IPS-15b (cell line): ENCODE measurements around the gene SIPA1L3.
A peak's percentile ranks its signal among the peaks of the same experiment; 100 is the strongest.

Source experiments
- H3K27me3 ChIP-seq: one replicate; pipeline ENCODE4 v1.6.1; 2013; ENCODE audit warnings: low read length; ENCODE audit not compliant: control insufficient read depth, insufficient read depth
- H3K36me3 ChIP-seq: one replicate; pipeline ENCODE4 v1.6.1; 2013; ENCODE audit warnings: low read length; ENCODE audit not compliant: control insufficient read depth, insufficient read depth
- H3K4me1 ChIP-seq: one replicate; pipeline ENCODE4 v1.6.1; 2013; ENCODE audit warnings: mild to moderate bottlenecking, low read length; ENCODE audit not compliant: control insufficient read depth, insufficient read depth
- H3K4me3 ChIP-seq: one replicate; pipeline ENCODE4 v1.5.1; 2013; ENCODE audit warnings: low read depth, low read length
- H3K9ac ChIP-seq: one replicate; pipeline ENCODE4 v1.6.1; 2013; ENCODE audit warnings: low read depth, mild to moderate bottlenecking, low read length
- H3K9me3 ChIP-seq: one replicate; pipeline ENCODE4 v1.6.1; 2013; ENCODE audit warnings: mild to moderate bottlenecking, low read length; ENCODE audit not compliant: control insufficient read depth, insufficient read depth

SIPA1L3 gene

DNA sequence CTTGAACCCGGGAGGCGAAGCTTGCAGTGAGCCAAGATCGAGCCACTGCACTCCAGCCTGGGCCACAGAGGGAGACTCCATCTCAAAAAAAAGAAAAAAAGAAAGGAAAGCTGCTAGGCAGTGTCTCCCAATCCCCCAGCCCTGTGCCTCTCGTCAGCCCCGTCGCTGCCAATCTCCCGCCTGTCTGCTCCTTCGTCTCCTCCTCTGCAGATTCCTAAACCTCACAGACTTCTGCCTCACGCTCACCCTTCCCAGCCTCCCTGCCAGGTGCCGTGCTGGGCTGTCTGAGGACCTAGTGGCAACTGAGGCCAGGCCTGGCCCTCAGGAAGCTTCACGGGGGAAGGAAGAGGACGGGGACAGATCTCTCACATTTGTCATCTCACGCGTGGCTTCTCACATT, 295.5 kb downstream of the SIPA1L3 start:
- Histone ChIP-seq H3K9ac (no peak overlapping the region), H3K9me3 (no peaks in the 10 kb centered on the region), H3K36me3 (peaks cover 32% of the 10 kb centered on the region), H3K27me3 (no peaks in the 10 kb centered on the region), H3K4me1 (no peaks in the 10 kb centered on the region), H3K4me3 (no peak overlapping the region)

DNA sequence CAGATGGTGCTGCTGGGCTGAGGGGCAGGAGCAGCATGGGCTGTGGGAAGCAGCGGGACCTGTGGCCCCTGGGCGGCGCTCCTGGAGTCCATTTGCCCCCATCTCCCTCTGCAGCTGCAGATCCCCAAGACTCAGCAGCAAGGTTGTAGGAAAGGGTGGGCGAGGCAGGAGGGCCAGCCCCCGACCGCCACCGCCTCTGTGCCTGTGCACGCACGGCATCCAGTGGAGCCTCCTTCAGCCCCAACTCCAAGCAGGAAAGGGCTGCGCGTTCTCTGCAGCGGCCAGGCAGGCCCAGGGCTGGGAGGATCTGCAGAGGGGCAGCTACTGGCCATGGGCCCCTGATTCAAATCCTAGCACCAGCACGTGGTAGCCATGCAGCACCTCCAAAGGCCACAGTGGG, 296.2 kb downstream of the SIPA1L3 start:
- H3K27me3 ChIP-seq = no peaks in the 10 kb centered on the region
- no peak overlapping the region for H3K4me3 ChIP-seq
- no peaks in the 10 kb centered on the region for H3K9me3 ChIP-seq
- H3K36me3 ChIP-seq = peaks cover 32% of the 10 kb centered on the region
- peaks cover 3% of the 10 kb centered on the region for H3K4me1 ChIP-seq
- no peak overlapping the region for H3K9ac ChIP-seq

DNA sequence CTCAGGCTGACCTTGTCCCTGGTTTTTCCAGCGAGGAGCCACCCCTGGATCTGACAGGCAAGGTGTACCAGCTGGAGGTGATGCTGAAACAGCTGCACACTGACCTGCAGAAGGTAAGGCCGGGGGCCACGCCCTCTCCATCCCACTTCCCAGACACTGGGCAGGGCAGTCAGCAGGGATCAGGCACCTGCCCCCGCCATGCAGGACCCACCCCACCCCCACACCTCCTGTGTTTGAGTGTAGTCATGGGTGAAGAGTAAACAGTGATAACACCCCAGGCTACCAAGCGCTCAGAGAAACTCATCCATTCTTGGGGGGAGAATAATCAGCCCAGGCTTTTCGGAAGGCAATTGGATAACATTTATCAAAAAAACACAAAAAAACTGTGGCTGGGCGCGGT, 297.1 kb downstream of the SIPA1L3 start:
- Histone ChIP-seq H3K27me3 (no peaks in the 10 kb centered on the region), H3K4me1 (peaks cover 9% of the 10 kb centered on the region), H3K9me3 (no peaks in the 10 kb centered on the region), H3K4me3 (no peak overlapping the region), H3K36me3 (peaks cover 26% of the 10 kb centered on the region), H3K9ac (no peak overlapping the region)

DNA sequence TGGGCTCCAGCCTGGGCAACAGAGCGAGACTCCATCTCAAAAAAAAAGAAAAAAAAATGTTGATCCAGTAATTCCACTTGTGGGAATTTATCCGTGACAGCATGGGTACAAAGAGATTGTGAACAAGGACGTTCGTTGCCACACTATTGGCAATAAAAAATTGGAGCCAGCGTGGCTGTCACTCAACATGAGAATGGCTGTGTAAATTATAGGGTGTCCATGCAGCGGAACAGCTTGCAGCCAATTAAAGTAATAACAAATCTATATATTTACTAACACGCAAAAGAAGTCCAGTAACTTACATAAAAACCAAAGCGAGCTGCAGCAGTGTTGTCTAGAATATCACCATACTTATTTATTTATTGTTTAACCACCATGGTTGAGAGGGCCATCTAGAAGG, 297.7 kb downstream of the SIPA1L3 start:
- Histone ChIP-seq H3K4me1 (peaks cover 9% of the 10 kb centered on the region), H3K27me3 (no peaks in the 10 kb centered on the region), H3K4me3 (no peak overlapping the region), H3K36me3 (peaks cover 25% of the 10 kb centered on the region), H3K9ac (no peak overlapping the region), H3K9me3 (no peaks in the 10 kb centered on the region)

DNA sequence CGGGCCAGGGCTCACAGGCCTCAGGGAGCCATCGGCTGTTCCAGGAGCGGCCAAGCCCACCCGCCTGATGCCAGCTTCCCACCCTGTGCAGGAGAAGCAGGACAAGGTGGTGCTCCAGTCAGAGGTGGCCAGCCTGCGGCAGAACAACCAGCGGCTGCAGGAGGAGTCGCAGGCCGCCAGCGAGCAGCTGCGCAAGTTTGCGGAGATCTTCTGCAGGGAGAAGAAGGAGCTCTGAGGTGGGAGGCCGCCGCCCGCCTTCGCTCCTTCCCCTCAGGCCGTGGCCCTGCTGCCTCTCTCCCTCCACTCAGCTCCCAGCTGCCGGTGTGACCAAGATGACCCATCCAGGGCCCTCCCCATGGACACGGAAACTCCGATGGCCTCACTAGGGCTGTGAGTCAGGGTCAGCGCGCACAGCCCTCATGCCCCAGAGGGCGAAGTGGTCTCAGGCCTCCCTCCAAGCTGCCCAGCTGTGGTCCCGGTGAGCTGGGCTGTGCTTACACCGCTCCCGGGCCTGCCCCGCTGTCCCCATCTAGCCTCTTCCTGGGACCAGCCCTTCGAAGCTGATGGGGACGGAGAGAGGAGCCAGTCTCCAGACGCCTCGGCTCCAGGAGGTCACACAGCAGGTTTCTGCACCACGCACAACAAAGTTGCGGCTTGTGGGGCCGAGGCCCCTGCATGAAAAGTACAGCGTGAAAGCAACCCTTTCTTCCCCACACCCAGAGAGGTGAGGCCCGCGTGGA, 299.2 kb downstream of the SIPA1L3 start:
- Histone ChIP-seq H3K4me1 (peaks cover 12% of the 10 kb centered on the region), H3K36me3 (peaks cover 25% of the 10 kb centered on the region), H3K9me3 (no peaks in the 10 kb centered on the region), H3K9ac (no peak overlapping the region), H3K27me3 (no peaks in the 10 kb centered on the region), H3K4me3 (no peak overlapping the region)

DNA sequence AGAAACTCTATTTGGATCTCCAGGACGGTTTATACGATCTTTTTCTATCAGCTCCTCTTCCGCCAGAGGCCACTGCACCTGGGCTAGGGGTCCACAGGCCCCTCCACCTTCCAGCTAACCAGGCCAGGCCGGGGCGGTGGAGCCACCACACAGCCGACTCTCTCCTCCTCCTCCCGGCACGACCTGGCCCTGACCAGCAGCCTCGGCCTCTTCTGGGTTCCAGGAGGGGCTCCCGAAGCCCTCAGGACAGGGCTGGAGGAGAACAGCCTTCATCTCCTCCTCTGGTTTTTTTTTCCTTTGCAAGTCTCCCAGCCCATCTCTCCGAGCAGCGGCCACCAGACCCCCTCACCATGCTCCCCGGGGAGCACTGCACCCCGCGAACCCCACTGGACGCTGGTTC, 299.9 kb downstream of the SIPA1L3 start:
- Histone ChIP-seq H3K27me3 (no peaks in the 10 kb centered on the region), H3K36me3 (peaks cover 19% of the 10 kb centered on the region), H3K9me3 (no peaks in the 10 kb centered on the region), H3K4me1 (peaks cover 12% of the 10 kb centered on the region), H3K4me3 (no peak overlapping the region), H3K9ac (no peak overlapping the region)

DNA sequence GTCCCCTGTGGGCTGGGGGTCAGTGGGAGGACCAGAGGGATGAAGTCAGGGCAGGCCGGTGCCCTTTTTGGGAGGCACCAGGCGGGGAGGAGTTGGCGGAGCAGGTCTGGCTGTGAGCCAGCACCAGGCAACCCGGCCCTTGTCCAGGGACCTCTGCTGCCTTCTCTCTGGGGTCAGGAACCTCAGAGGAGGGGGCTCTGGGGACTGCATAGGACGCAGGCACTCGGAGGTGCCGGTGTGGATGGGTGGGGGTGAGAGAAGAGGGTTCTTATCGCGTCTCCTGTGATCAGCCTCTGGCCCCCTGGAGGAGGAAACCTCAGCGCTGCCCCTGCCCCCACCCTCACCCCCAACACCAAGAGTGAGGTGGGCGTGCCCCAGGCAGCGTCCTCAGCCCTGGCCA, 300.5 kb downstream of the SIPA1L3 start:
- no peaks in the 10 kb centered on the region for H3K27me3 ChIP-seq
- H3K4me1 ChIP-seq = peaks cover 12% of the 10 kb centered on the region
- no peaks in the 10 kb centered on the region for H3K9me3 ChIP-seq
- H3K4me3 ChIP-seq = no peak overlapping the region
- no peak overlapping the region for H3K9ac ChIP-seq
- H3K36me3 ChIP-seq = peaks cover 19% of the 10 kb centered on the region

DNA sequence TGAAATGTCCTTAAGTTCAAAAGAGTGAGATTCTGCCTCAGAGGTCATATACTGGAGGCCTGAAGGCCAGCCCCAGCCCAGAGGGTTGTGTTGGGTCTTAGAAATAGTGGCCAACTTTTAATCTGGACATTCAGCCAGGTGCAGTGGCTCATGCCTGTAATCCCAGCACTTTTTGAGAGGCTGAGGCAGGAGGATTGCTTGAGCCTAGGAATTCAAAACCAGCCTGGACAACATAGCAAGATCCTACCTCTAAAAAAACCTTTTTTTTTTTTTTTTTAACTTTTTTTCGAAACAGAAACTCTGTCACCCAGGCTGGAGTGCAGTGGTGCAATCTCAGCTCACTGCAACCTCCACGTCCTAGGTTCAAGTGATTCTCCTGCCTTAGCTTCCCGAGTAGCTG, 301.6 kb downstream of the SIPA1L3 start:
- H3K9ac ChIP-seq = no peak overlapping the region
- H3K4me3 ChIP-seq = no peak overlapping the region
- H3K36me3 ChIP-seq = peaks cover 14% of the 10 kb centered on the region
- no peaks in the 10 kb centered on the region for H3K9me3 ChIP-seq
- peaks cover 12% of the 10 kb centered on the region for H3K4me1 ChIP-seq
- H3K27me3 ChIP-seq = no peaks in the 10 kb centered on the region

DNA sequence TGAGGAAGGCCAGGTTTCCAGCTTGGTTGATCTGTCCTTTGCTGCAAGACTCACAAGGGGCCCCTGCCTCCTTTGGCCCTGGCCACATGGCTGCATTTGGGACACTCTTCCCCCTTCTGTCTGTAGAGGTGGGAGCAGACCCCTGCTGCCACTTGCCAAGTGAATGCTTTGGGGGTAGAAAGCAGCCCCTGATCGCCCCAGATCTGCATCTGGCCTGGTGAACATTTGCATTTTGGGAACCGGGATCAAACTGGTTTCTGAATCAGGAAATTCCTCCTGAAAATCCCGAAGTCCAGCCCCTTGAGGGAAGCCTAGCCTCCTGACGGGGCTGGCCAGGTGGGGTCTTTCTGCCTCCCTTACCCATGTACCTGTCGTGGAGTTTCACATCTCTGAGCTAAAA, 302.1 kb downstream of the SIPA1L3 start:
- H3K4me1 ChIP-seq = peaks cover 12% of the 10 kb centered on the region
- H3K4me3 ChIP-seq = peak overlapping the region; percentile 68
- H3K27me3 ChIP-seq = no peaks in the 10 kb centered on the region
- no peaks in the 10 kb centered on the region for H3K9me3 ChIP-seq
- H3K36me3 ChIP-seq = peaks cover 15% of the 10 kb centered on the region
- no peak overlapping the region for H3K9ac ChIP-seq

DNA sequence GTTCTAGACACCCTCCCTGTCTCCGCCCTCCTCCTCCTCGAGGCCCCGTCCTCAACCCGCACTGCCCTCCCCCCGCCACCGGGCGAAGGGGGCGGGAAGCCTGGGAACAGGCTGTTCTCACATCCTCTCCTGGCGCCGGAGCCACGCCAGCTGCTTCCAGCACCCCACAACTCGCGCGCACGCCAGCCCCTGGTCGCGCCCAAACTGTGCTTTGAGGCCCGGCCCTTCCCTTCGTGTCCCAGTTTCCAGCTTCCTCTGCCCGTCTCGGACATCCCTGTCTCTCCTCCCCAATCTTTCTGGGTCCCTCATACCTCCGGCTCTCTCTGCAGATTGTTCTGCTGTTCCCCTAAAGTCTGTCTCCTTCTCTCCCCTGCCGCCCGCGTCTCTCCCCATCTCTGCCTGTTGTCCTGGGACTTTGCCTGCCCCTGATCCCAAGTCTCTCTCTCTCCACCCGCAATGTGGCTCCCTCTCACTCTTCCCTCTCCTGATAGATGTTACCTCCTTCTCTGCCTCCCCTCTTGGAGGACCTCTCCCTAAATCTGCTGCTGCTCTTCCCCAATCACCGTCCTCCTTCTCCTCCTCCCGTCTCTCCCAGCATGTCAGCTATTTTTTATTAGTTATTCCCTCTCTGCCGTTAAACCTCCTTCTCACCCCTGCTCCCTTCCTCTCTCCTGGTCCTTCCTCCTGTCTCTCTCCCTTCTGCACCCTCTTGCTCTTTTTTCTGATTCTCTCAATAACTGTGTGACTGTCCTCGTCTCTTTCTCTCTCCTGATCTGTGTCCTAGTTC, 302.9 kb downstream of the SIPA1L3 start:
- Histone ChIP-seq H3K9ac (no peak overlapping the region), H3K9me3 (no peaks in the 10 kb centered on the region), H3K4me3 (peak overlapping the region; percentile 68), H3K36me3 (peaks cover 15% of the 10 kb centered on the region), H3K27me3 (no peaks in the 10 kb centered on the region), H3K4me1 (peaks cover 12% of the 10 kb centered on the region)

DNA sequence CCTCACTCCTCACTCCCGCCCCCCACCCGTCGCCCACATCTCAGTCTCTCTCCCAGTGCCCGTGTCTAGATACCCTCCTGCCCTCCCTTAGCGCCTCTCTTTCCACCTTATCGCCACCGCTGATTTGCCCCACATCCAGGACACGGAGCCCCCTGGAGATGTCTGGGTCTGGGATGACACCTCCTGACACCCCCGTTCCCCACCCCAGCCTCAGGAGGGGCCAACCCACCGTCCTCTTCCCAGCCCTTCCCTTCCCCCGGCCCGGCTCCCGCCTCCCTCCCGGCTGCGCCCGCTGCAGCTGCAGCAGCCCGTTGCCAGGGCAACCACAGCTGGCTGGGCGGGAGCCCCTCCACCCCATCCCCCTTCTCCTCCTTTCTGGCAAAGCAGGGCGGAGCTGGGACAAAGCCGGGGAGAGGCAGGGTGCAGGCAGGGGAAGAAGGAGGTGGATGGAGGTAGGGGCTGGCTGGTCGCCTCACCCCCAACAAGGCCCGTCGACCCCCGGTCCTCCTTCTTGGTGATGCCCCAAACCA, 303.5 kb downstream of the SIPA1L3 start:
- H3K4me3 ChIP-seq = peak overlapping the region; percentile 68

DNA sequence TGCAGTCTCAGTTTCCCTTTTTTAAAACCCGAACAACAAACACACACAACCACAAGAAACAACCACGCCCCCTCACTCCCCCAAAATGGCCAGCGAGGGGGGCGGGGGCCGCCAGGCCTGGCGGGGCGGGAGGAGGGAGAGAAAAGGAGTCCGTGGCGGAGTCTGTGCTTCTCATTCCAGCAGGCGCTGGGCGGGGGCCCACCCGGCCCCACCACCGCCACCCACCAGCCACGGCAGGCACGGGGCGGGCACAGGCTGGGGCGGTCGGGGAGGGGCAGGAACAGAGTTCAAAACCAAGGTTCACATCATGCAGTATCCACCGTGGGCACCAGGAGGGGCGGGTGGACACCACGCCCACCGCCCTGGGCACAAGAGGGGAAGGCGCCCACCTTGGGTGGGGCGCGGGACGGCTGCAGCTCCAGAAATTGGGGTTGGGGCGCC, 304.2 kb downstream of the SIPA1L3 start:
- H3K4me3 ChIP-seq = peak overlapping the region; percentile 68
- peaks cover 17% of the 10 kb centered on the region for H3K36me3 ChIP-seq
- H3K9ac ChIP-seq = no peak overlapping the region
- peaks cover 12% of the 10 kb centered on the region for H3K4me1 ChIP-seq
- no peaks in the 10 kb centered on the region for H3K9me3 ChIP-seq
- H3K27me3 ChIP-seq = no peaks in the 10 kb centered on the region

More for the DNA sequence above, 303.5 kb downstream of the SIPA1L3 start:
- Histone ChIP-seq H3K9me3 (no peaks in the 10 kb centered on the region), H3K36me3 (peaks cover 15% of the 10 kb centered on the region), H3K9ac (no peak overlapping the region), H3K4me1 (peaks cover 12% of the 10 kb centered on the region), H3K27me3 (no peaks in the 10 kb centered on the region)
